Measurements from ENCODE around the gene CCSER1.
"Not testable (repeated sequence)": the region's sequence is repeated elsewhere in the genome, so short reads cannot be mapped to it uniquely, and the experiment has no call there.

Gene CCSER1

GRCh38 chr4:91373546-91373945, 1246.4 kb downstream of the CCSER1 start:
- no peak for DNase-seq (ENCODE audit: low read depth)
- no peak for TF ChIP-seq CTCF (IDR thresholded peaks at IDR 0.05; ENCODE audit: control insufficient read depth, insufficient read depth, low read depth, low read length, missing control alignments)
- no peak overlapping the region for H3K4me3 ChIP-seq (ENCODE audit: control insufficient read depth, low read depth, low read length)

GRCh38 chr4:91405431-91405830, 1278.2 kb downstream of the CCSER1 start:
- DNase-seq (ENCODE audit: low read depth); H3K4me3 ChIP-seq (ENCODE audit: control insufficient read depth, low read depth, low read length): not testable (repeated sequence)

GRCh38 chr4:91422011-91422410, 1294.8 kb downstream of the CCSER1 start:
- DNase-seq (ENCODE audit: low read depth) = no peak
- TF ChIP-seq CTCF (IDR thresholded peaks at IDR 0.05; ENCODE audit: control insufficient read depth, insufficient read depth, low read depth, low read length, missing control alignments) = no peak
- H3K4me3 ChIP-seq (ENCODE audit: control insufficient read depth, low read depth, low read length) = no peak overlapping the region

- H3K4me3 ChIP-seq (ENCODE audit: control insufficient read depth, low read depth, low read length) = no peak overlapping the region
- TF ChIP-seq CTCF (IDR thresholded peaks at IDR 0.05; ENCODE audit: control insufficient read depth, insufficient read depth, low read depth, low read length, missing control alignments) = no peak
- no peak for DNase-seq (ENCODE audit: low read depth)
Measured at GRCh38 chr4:91426725-91427124, 1299.5 kb downstream of the CCSER1 start.

GRCh38 chr4:91427171-91427570, 1300.0 kb downstream of the CCSER1 start:
- DNase-seq (ENCODE audit: low read depth) = no peak
- no peak overlapping the region for H3K4me3 ChIP-seq (ENCODE audit: control insufficient read depth, low read depth, low read length)
- TF ChIP-seq CTCF (IDR thresholded peaks at IDR 0.05; ENCODE audit: control insufficient read depth, insufficient read depth, low read depth, low read length, missing control alignments) = no peak

GRCh38 chr4:91434631-91435030, 1307.4 kb downstream of the CCSER1 start:
- no peak for TF ChIP-seq CTCF (IDR thresholded peaks at IDR 0.05; ENCODE audit: control insufficient read depth, insufficient read depth, low read depth, low read length, missing control alignments)
- DNase-seq (ENCODE audit: low read depth) = no peak
- H3K4me3 ChIP-seq (ENCODE audit: control insufficient read depth, low read depth, low read length) = no peak overlapping the region

GRCh38 chr4:91436556-91436955, 1309.4 kb downstream of the CCSER1 start:
- no peak overlapping the region for H3K4me3 ChIP-seq (ENCODE audit: control insufficient read depth, low read depth, low read length)
- no peak for TF ChIP-seq CTCF (IDR thresholded peaks at IDR 0.05; ENCODE audit: control insufficient read depth, insufficient read depth, low read depth, low read length, missing control alignments)
- DNase-seq (ENCODE audit: low read depth) = no peak
